Breast epithelium (tissue), 4 donors: ENCODE measurements around the gene NAT10. TPM values are rescaled to one million over a fixed set of nuclear protein-coding genes. Genes with fewer than 3 reads are reported as not detected.
A peak's percentile ranks its signal among the peaks of the same experiment; 100 is the strongest.

ENCODE experiments used
- DNase-seq, 2 donors: peaks; one replicate each; pipeline ENCODE4 v3.0.0-alpha.2; 2019; ENCODE audit warnings: low spot score in 2 of 2
- H3K27ac ChIP-seq, 2 donors: fragments of 200-600 bp; sonication (generic) in 1 of 2; one replicate each; pipeline ENCODE4 v1.5.1; 2016 to 2019; ENCODE audit warnings: mild to moderate bottlenecking in 1 of 2
- H3K27me3 ChIP-seq, 2 donors: fragments of 200-600 bp; sonication (generic) in 1 of 2; one replicate each; pipeline versions ENCODE4 v1.5.1 to v1.6.0; 2017 to 2019; ENCODE audit warnings: control low read depth in 1 of 2, mild to moderate bottlenecking in 1 of 2
- H3K36me3 ChIP-seq: fragments of 200-600 bp; one replicate; pipeline ENCODE4 v1.5.1; 2019
- H3K4me1 ChIP-seq, 2 donors: fragments of 200-600 bp; sonication (generic); one replicate each; pipeline ENCODE4 v1.5.1; 2016 to 2019; ENCODE audit warnings: control low read depth in 1 of 2
- H3K4me3 ChIP-seq, 3 donors: fragments of 200-600 bp; sonication (generic); 1 replicate in 2 of 3; 2 replicates in 1 of 3; pipeline ENCODE4 v1.5.1; 2016 to 2019; ENCODE audit warnings: mild to moderate bottlenecking in 3 of 3, moderate library complexity in 2 of 3
- H3K9me3 ChIP-seq, 2 donors: fragments of 200-600 bp; sonication (generic) in 1 of 2; one replicate each; pipeline ENCODE4 v1.5.1; 2016 to 2019; ENCODE audit warnings: control low read depth in 1 of 2
- CTCF ChIP-seq, 3 donors: fragments of 450-650 bp; IDR thresholded peaks; one replicate each; pipeline ENCODE4 v1.5.1; 2016 to 2017; ENCODE audit warnings: antibody characterized with exemption in 3 of 3, mild to moderate bottlenecking in 3 of 3, moderate library complexity in 3 of 3
- POLR2A ChIP-seq: fragments of 450-650 bp; IDR thresholded peaks from one replicate; pipeline ENCODE4 v1.6.1; 2016; ENCODE audit warnings: antibody characterized with exemption, mild to moderate bottlenecking, moderate library complexity
- POLR2AphosphoS5 ChIP-seq, 3 donors: sonication (generic); formaldehyde crosslinking; IDR thresholded peaks; one replicate each; pipeline ENCODE4 v1.6.1; 2017; ENCODE audit warnings: antibody characterized with exemption in 3 of 3
- intact Hi-C: fragments of 100-400 bp; cut with DNase I; formaldehyde crosslinking; loops from one replicate; pipeline ENCODE4 v1.15.1; 2023; ENCODE audit warnings: low total_unique reads
- total RNA-seq, 3 donors: library from RNA; depleted of rRNA; stranded (reverse); fragments of >200 nt; gene quantifications; one replicate each; pipeline ENCODE4 v1.1.0, GENCODE V29; 2016

Gene NAT10
- total RNA-seq, 3 donors from 2014 or later = 22.6 to 41.0 (median 31.5) TPM

DNA sequence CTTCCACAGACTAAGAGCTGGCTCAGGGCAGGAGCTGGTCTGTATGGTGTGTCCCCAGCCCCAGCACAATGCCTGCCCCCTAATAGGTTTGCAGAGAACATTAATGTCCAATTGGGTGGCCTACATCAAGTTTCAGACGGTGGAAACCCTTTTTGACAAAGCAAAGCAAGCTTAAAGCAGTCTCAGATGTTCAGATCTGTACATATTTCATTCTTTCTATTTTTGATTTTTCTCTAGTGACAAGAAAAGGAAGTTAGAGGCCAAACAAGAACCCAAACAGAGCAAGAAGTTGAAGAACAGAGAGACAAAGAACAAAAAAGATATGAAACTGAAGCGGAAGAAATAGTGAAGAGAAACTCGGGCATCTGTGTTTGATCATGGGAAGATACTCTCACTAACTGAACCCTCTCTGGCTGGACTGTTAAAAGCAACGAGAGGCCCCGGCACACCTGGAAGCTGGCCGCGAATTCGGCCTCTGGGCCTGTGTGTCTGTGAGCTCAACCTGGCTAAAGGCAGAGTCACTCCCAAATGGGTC, 40.5 kb downstream of the NAT10 start:
- no peaks in the 10 kb centered on the region for H3K9me3 ChIP-seq
- no peak for DNase-seq
- H3K4me1 ChIP-seq = no peaks in the 10 kb centered on the region
- intact Hi-C loops = no loop called here
- H3K27me3 ChIP-seq = no peaks in the 10 kb centered on the region
- no peak for TF ChIP-seq CTCF (IDR thresholded peaks at IDR 0.05)
- no peak for TF ChIP-seq POLR2AphosphoS5 (IDR thresholded peaks at IDR 0.05)
- TF ChIP-seq POLR2A = no peak
- no peak overlapping the region for H3K27ac ChIP-seq
- no peak overlapping the region for H3K4me3 ChIP-seq
- H3K36me3 ChIP-seq = peaks cover 11% of the 10 kb centered on the region

- intact Hi-C loops = no loop called here
- no peaks in the 10 kb centered on the region for H3K27me3 ChIP-seq
- H3K27ac ChIP-seq = no peak overlapping the region
- H3K36me3 ChIP-seq = peaks cover 11% of the 10 kb centered on the region
- no peak for DNase-seq
- no peak for TF ChIP-seq POLR2AphosphoS5 (IDR thresholded peaks at IDR 0.05)
- no peak for TF ChIP-seq CTCF (IDR thresholded peaks at IDR 0.05)
- no peak for TF ChIP-seq POLR2A
- H3K4me1 ChIP-seq = no peaks in the 10 kb centered on the region
- no peaks in the 10 kb centered on the region for H3K9me3 ChIP-seq
- H3K4me3 ChIP-seq = no peak overlapping the region
Observed at GRCh38 chr11:34146411-34146810, 41.0 kb downstream of the NAT10 start.

- intact Hi-C loops = no loop called here
- no peak overlapping the region for H3K27ac ChIP-seq
- H3K9me3 ChIP-seq = no peaks in the 10 kb centered on the region
- H3K36me3 ChIP-seq = peaks cover 11% of the 10 kb centered on the region
- no peaks in the 10 kb centered on the region for H3K4me1 ChIP-seq
- H3K4me3 ChIP-seq = no peak overlapping the region
- DNase-seq = peak in 1 of 2 donors; percentile 12
- TF ChIP-seq POLR2AphosphoS5 (IDR thresholded peaks at IDR 0.05) (no peak), POLR2A (no peak), CTCF (IDR thresholded peaks at IDR 0.05) (no peak)
- no peaks in the 10 kb centered on the region for H3K27me3 ChIP-seq
Observed at GRCh38 chr11:34146866-34147265, 41.4 kb downstream of the NAT10 start.

GRCh38 chr11:34147581-34147980, 42.2 kb downstream of the NAT10 start:
- H3K36me3 ChIP-seq = peaks cover 7% of the 10 kb centered on the region
- H3K27ac ChIP-seq = no peak overlapping the region
- intact Hi-C loops = no loop called here
- no peak overlapping the region for H3K4me3 ChIP-seq
- no peaks in the 10 kb centered on the region for H3K4me1 ChIP-seq
- no peaks in the 10 kb centered on the region for H3K9me3 ChIP-seq
- no peak for TF ChIP-seq CTCF (IDR thresholded peaks at IDR 0.05)
- TF ChIP-seq POLR2A = no peak
- no peak for TF ChIP-seq POLR2AphosphoS5 (IDR thresholded peaks at IDR 0.05)
- H3K27me3 ChIP-seq = no peaks in the 10 kb centered on the region
- DNase-seq = peak in 1 of 2 donors; percentile 33

DNA sequence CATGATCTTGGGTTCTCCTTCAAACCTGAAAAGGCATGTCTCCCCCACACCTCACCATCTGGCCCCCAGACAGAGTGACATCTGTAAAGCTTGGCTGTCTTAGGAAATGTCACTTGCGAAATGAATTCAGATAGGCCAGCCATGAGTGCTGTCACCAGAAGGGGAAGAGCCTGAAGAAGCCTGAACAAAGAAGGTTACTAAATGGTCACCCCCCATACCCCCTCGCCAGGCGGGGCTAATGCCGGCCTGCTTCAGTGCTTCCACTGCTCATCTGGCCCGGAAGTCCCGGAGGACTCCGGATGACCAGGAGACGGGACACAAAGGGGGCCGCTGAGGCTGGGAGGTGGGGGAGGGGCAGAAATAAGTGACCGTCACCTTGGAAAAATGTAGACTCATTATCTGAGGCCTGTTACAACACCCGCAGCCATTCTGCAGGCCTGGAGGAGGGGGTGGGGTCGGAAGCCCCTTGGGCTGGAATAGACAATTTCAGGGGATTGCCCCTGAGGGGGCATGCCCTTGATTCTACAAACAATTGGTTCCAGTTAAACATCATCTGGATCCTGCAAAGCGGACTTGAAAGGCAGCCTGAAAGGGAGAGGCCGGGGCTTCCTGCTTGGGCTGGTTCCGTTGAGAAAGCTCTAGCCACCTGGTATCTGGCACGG, 43.2 kb downstream of the NAT10 start:
- TF ChIP-seq POLR2AphosphoS5 (IDR thresholded peaks at IDR 0.05) = no peak
- Histone ChIP-seq H3K4me1 (no peaks in the 10 kb centered on the region), H3K36me3 (peaks cover 7% of the 10 kb centered on the region), H3K27ac (no peak overlapping the region), H3K9me3 (no peaks in the 10 kb centered on the region), H3K27me3 (no peaks in the 10 kb centered on the region), H3K4me3 (no peak overlapping the region)
- intact Hi-C loops = no loop called here
- no peak for DNase-seq
